HepG2 (cell line): ENCODE measurements around the gene NIFK. TPM values are rescaled to one million over a fixed set of nuclear protein-coding genes. Genes with fewer than 3 reads are reported as not detected.

Experiments used
- ATAC-seq: fragments of 200-7000 bp; cut with Tn5 transposase; 3 replicates; pipeline ENCODE4 v1.9.1; 2020; ENCODE audit warnings: mild to moderate bottlenecking, moderate library complexity
- BruUV-seq: library from RNA; stranded (reverse); fragments of 400-500 nt; replicated peaks from 2 replicates; lab custom pipeline; 2021; lab: Mats Ljungman, UMichigan
- CTCF ChIA-PET: fragments of 300-600 bp; formaldehyde crosslinking; extraction: SDS; loops from one replicate; lab custom pipeline; 2021; ENCODE audit warnings: low total read pairs, inconsistent platforms, low intra/inter-chr PET ratio; lab: Yijun Ruan, JAX
- POLR2A ChIA-PET: fragments of 350-600 bp; sonication (Branson Sonifier 250); formaldehyde crosslinking; loops from one replicate; lab custom pipeline; 2020; ENCODE audit warnings: antibody characterized with exemption, inconsistent platforms; lab: Yijun Ruan, JAX
- DNase-seq: peaks from one replicate; pipeline ENCODE4 v3.0.0-alpha.2; 2015; ENCODE audit warnings: low spot score
- FAIRE-seq: peaks from 3 replicates; lab custom pipeline; 2011; peaks lifted over from hg19 to GRCh38; lab: Jason Lieb, UNC
- H2AFZ ChIP-seq: one replicate; pipeline ENCODE4 v1.6.1; 2011; ENCODE audit warnings: low read length, inconsistent platforms
- H3K27ac ChIP-seq: fragments of 300-600 bp; 3 replicates; pipeline ENCODE4 v1.8.0; 2011; ENCODE audit warnings: mixed run types, mild to moderate bottlenecking, mixed read lengths, low read length, inconsistent platforms; ENCODE audit not compliant: insufficient read depth; ENCODE audit errors: extremely low read length
- H3K27me3 ChIP-seq, 2 experiments: fragments of 200-600 bp in 1 of 2; 2 replicates in 1 of 2; 3 replicates in 1 of 2; pipeline versions ENCODE4 v1.6.0 to v1.8.0; 2011; ENCODE audit warnings: low read length in 2 of 2, mild to moderate bottlenecking in 2 of 2, moderate library complexity in 2 of 2, inconsistent platforms in 1 of 2; ENCODE audit not compliant: insufficient read depth in 2 of 2, control insufficient read depth in 1 of 2
- H3K36me3 ChIP-seq, 2 experiments: fragments of 200-600 bp in 1 of 2; replicated peaks in 1 of 2; 2 replicates in 1 of 2; 3 replicates in 1 of 2; pipeline versions ENCODE4 v1.5.1 to v1.8.0; 2011; ENCODE audit warnings: low read length in 2 of 2, inconsistent platforms in 1 of 2; ENCODE audit not compliant: insufficient read depth in 2 of 2, control insufficient read depth in 1 of 2
- H3K4me1 ChIP-seq: 2 replicates; pipeline ENCODE4 v1.5.1; 2012; ENCODE audit warnings: low read length, inconsistent platforms; ENCODE audit not compliant: insufficient read depth
- H3K4me2 ChIP-seq: 2 replicates; pipeline ENCODE4 v1.6.0; 2011; ENCODE audit warnings: low read depth, low read length, inconsistent platforms
- H3K4me3 ChIP-seq, 3 experiments: fragments of 200-600 bp in 1 of 3; sonication (generic), shearing (Covaris generic) in 1 of 3; replicated peaks in 1 of 3; 2 replicates each; pipeline ENCODE4 v1.5.1; 2011 to 2016; ENCODE audit warnings: low read length in 3 of 3, inconsistent platforms in 2 of 3, low read depth in 2 of 3, mild to moderate bottlenecking in 2 of 3, control low read depth in 1 of 3, mixed read lengths in 1 of 3; ENCODE audit not compliant: insufficient read depth in 1 of 3
- H3K79me2 ChIP-seq: one replicate; pipeline ENCODE4 v1.6.1; 2011; ENCODE audit warnings: low read length, inconsistent platforms; ENCODE audit not compliant: insufficient read depth
- H3K9ac ChIP-seq: 2 replicates; pipeline ENCODE4 v1.6.0; 2011; ENCODE audit warnings: mild to moderate bottlenecking, low read depth, low read length, inconsistent platforms; ENCODE audit not compliant: insufficient read depth
- H3K9me3 ChIP-seq: 2 replicates; pipeline ENCODE4 v1.5.1; 2012; ENCODE audit warnings: mild to moderate bottlenecking, low read length
- H4K20me1 ChIP-seq: 2 replicates; pipeline ENCODE4 v1.6.0; 2011; ENCODE audit warnings: inconsistent platforms, mild to moderate bottlenecking, low read length, moderate library complexity; ENCODE audit not compliant: insufficient read depth
- EP300 ChIP-seq, 3 experiments: sonication (generic) in 1 of 3; formaldehyde crosslinking in 1 of 3; IDR thresholded peaks; 2 replicates each; pipeline versions ENCODE4 v1.5.1 to v1.6.1; 2011 to 2020; ENCODE audit warnings: low read depth in 2 of 3, low read length in 2 of 3, borderline replicate concordance in 1 of 3, improper control_type of control experiment in 1 of 3, mild to moderate bottlenecking in 1 of 3, missing genetic modification reagents in 1 of 3, moderate library complexity in 1 of 3
- ETS1 ChIP-seq: sonication (generic); formaldehyde crosslinking; IDR thresholded peaks from 2 replicates; pipeline ENCODE4 v1.4.0; 2020; ENCODE audit warnings: missing genetic modification reagents
- ETV5 ChIP-seq: IDR thresholded peaks from 2 replicates; pipeline ENCODE4 v1.6.1; 2018; ENCODE audit warnings: missing biosample characterization, missing genetic modification reagents, inconsistent platforms, borderline replicate concordance
- PATZ1 ChIP-seq: sonication (generic); formaldehyde crosslinking; IDR thresholded peaks from 2 replicates; pipeline ENCODE4 v1.4.0; 2020; ENCODE audit warnings: missing genetic modification reagents
- SAP130 ChIP-seq: IDR thresholded peaks from 2 replicates; pipeline ENCODE4 v1.6.1; 2016; ENCODE audit warnings: low read depth
- SNAPC5 ChIP-seq: sonication (generic); formaldehyde crosslinking; IDR thresholded peaks from 2 replicates; pipeline ENCODE4 v1.8.1; 2023; ENCODE audit warnings: mild to moderate bottlenecking, missing genetic modification reagents, borderline replicate concordance
- SOX13 ChIP-seq, 3 experiments: fragments of 450-650 bp in 1 of 3; sonication (generic) in 1 of 3; formaldehyde crosslinking in 1 of 3; IDR thresholded peaks in 2 of 3; conservative IDR thresholded peaks in 1 of 3; 2 replicates each; pipeline versions ENCODE4 v1.5.0 to v1.6.1; 2016 to 2020; ENCODE audit warnings: antibody characterized with exemption in 1 of 3, mild to moderate bottlenecking in 1 of 3, missing compliant biosample characterization in 1 of 3, missing genetic modification reagents in 1 of 3, moderate library complexity in 1 of 3
- SOX5 ChIP-seq: IDR thresholded peaks from 2 replicates; pipeline ENCODE4 v1.6.1; 2016; ENCODE audit warnings: borderline replicate concordance
- SOX6 ChIP-seq, 2 experiments: fragments of 450-650 bp in 1 of 2; sonication (generic) in 1 of 2; formaldehyde crosslinking in 1 of 2; IDR thresholded peaks; 2 replicates each; pipeline versions ENCODE4 v1.4.0 to v1.6.1; 2017 to 2020; ENCODE audit warnings: antibody characterized with exemption in 1 of 2, mild to moderate bottlenecking in 1 of 2, missing genetic modification reagents in 1 of 2
- SRSF9 ChIP-seq: fragments of 200-400 bp; formaldehyde crosslinking; IDR thresholded peaks from 2 replicates; pipeline ENCODE4 v1.6.1; 2018; ENCODE audit warnings: borderline replicate concordance, mild to moderate bottlenecking, low read depth, low read length; ENCODE audit not compliant: insufficient read depth, poor library complexity, severe bottlenecking
- TCF7 ChIP-seq: sonication (generic); IDR thresholded peaks from 2 replicates; pipeline ENCODE4 v1.6.1; 2016; ENCODE audit warnings: antibody characterized with exemption, low read depth
- TFAP4 ChIP-seq: sonication (generic); IDR thresholded peaks from 2 replicates; pipeline ENCODE4 v1.6.1; 2016; ENCODE audit warnings: low read depth, borderline replicate concordance
- ZNF317 ChIP-seq: sonication (generic); formaldehyde crosslinking; IDR thresholded peaks from 2 replicates; pipeline ENCODE4 v1.5.0; 2020; ENCODE audit warnings: mild to moderate bottlenecking, missing genetic modification reagents
- ZNF44 ChIP-seq: sonication (generic); formaldehyde crosslinking; IDR thresholded peaks from 2 replicates; pipeline ENCODE4 v1.5.1; 2020; ENCODE audit warnings: mild to moderate bottlenecking, missing genetic modification reagents
- ZNF766 ChIP-seq: sonication (generic); formaldehyde crosslinking; IDR thresholded peaks from 2 replicates; pipeline ENCODE4 v1.5.0; 2020; ENCODE audit warnings: missing genetic modification reagents, borderline replicate concordance
- ZNF790 ChIP-seq: sonication (generic); formaldehyde crosslinking; IDR thresholded peaks from 2 replicates; pipeline ENCODE4 v1.8.0; 2022; ENCODE audit warnings: missing genetic modification reagents, mild to moderate bottlenecking, borderline replicate concordance
- WGBS: methylation state at CpG from one replicate; pipeline ENCODE4 v1.1.6; 2017; ENCODE audit warnings: low lambda C conversion rate; 5-methylcytosine and 5-hydroxymethylcytosine counted together
- in situ Hi-C: cut with HindIII; loops from 2 replicates; pipeline ENCODE4 v1.10.0; 2017; ENCODE audit warnings: low pct_unique_long_range_greater_than_20kb; ENCODE audit not compliant: extremely low pct_ligation_motif_present
- intact Hi-C: fragments of 100-400 bp; cut with micrococcal nuclease; formaldehyde crosslinking; loops from one replicate; pipeline ENCODE4 v1.10.0; 2022; ENCODE audit not compliant: unreplicated experiment
- polyA plus RNA-seq, 8 experiments: library from polyadenylated mRNA; depleted of rRNA in 3 of 8; stranded (reverse) in 7 of 8; unstranded in 1 of 8; fragments of >200 nt; fragmentation: Illumina TruSeq in 4 of 8; extraction: Trizol in 4 of 8; gene quantifications; 2 replicates each; pipeline versions ENCODE4 v1.2.1 to v1.2.3, GENCODE V29; 2011 to 2016; ENCODE audit warnings: low read depth in 4 of 8, missing spikeins in 1 of 8, mixed read lengths in 1 of 8; ENCODE audit not compliant: insufficient read depth in 1 of 8
- total RNA-seq, 5 experiments: library from RNA; depleted of rRNA; stranded (reverse); fragments of >200 nt; fragmentation: Illumina TruSeq; extraction: Trizol; gene quantifications; 2 replicates each; pipeline ENCODE4 v1.2.3, GENCODE V29; 2016; ENCODE audit warnings: low read depth in 1 of 5

The NIFK gene
- total and polyA plus RNA-seq, 2 of the 13 experiments (the other 11 are each of a cell fraction or from before 2014, with no cell fraction given): 19.6 to 105 TPM

GRCh38 chr2:121771976-121772742 is 35.5 kb upstream of the NIFK start:
- intact Hi-C loops (no loop called here), in situ Hi-C loops (no loop called here)
- TF ChIP-seq EP300 (IDR thresholded peaks at IDR 0.05; ENCODE audit: low read depth in 2 of 2, low read length in 2 of 2) (0 out of 4 replicates have a peak, but pooled peaks of 1 of the 2 experiments have one; percentile 1), EP300 (CRISPR knock-in tag; IDR thresholded peaks at IDR 0.05; ENCODE audit: borderline replicate concordance) (no peak), ETS1 (no peak), TFAP4 (peak; percentile 60; the same call in 1 of the 2 replicates), ZNF44 (CRISPR knock-in tag) (no peak), PATZ1 (0 out of 2 replicates have a peak, but pooled peaks have one; percentile 11), SNAPC5 (0 out of 2 replicates have a peak, but pooled peaks have one; percentile 36), ETV5 (peak; percentile 45; the same call in 1 of the 2 replicates), SOX13 (IDR thresholded peaks at IDR 0.05) (0 out of 2 replicates have a peak, but pooled peaks have one; percentile 28), SOX13 (CRISPR knock-in tag; conservative IDR thresholded peaks at IDR 0.05 in 1 of 2, IDR thresholded peaks at IDR 0.05 in 1 of 2) (peak in 1 of 2 experiments; percentile 68; a peak in 2 of 4 replicates), TCF7 (peak; percentile 27; the same call in 1 of the 2 replicates), SOX5 (CRISPR knock-in tag) (peak; percentile 71), SRSF9 (no peak), ZNF790 (CRISPR knock-in tag) (no peak), ZNF766 (CRISPR knock-in tag) (no peak), SAP130 (CRISPR knock-in tag) (peak; percentile 27; the same call in 1 of the 2 replicates), SOX6 (IDR thresholded peaks at IDR 0.05) (no peak), SOX6 (CRISPR knock-in tag; IDR thresholded peaks at IDR 0.05) (peak; percentile 68), ZNF317 (CRISPR knock-in tag) (0 out of 2 replicates have a peak, but pooled peaks have one; percentile 14)
- H3K27me3 ChIP-seq: no peaks in the 10 kb centered on the region
- ChIA-PET CTCF (no interaction called here), POLR2A (interaction anchor here (1.4 kb wide), 1 partner anchor 16 kb away, joined by 5 read pairs; no protein-coding TSS in a partner anchor)
- no peak overlapping the region for H3K9ac ChIP-seq
- DNase-seq: peak; percentile 28
- H3K36me3 ChIP-seq: peaks cover 1 to 13% of the 10 kb centered on the region in 2 experiments; a peak in 4 of 5 replicates
- H3K4me3 ChIP-seq: peak overlapping the region in 1 of 3 experiments; percentile 6; a peak in 1 of 6 replicates
- H2AFZ ChIP-seq: no peak overlapping the region
- H3K79me2 ChIP-seq: no peaks in the 10 kb centered on the region
- no peaks in the 10 kb centered on the region for H3K9me3 ChIP-seq
- 44% methylated on average over 6 of the region's 6 CpGs for WGBS
- no peak for FAIRE-seq
- H4K20me1 ChIP-seq: no peaks in the 10 kb centered on the region
- H3K4me2 ChIP-seq: peak overlapping the region; percentile 59
- ATAC-seq: peak; percentile 54
- H3K27ac ChIP-seq: no peak overlapping the region
- peaks cover 43% of the 10 kb centered on the region for H3K4me1 ChIP-seq
- no TSS peak for BruUV-seq
